ENCODE measurements around the gene ZDHHC7. TPM values are rescaled to one million over a fixed set of nuclear protein-coding genes. Genes with fewer than 3 reads are reported as not detected.

Gene ZDHHC7
- total RNA-seq, 1 experiment from 2014 or later: 46.3 TPM

- no TSS peak for BruUV-seq (replicated peaks)
- intact Hi-C loops (cut with micrococcal nuclease): no loop called here
- H3K27ac Mint-ChIP-seq (ENCODE audit: low read depth, unreplicated experiment): no peak overlapping the region
- ChIA-PET CTCF (interaction anchor here (0.6 to 8.5 kb wide), 8 partner anchors 13 to 498 kb away, joined by 3 to 137 read pairs (median 3); no protein-coding TSS in a partner anchor), POLR2A (interaction anchor here (0.7 kb wide), 1 partner anchor 65 kb away, joined by 3 read pairs; no protein-coding TSS in a partner anchor)
- H3K4me3 Mint-ChIP-seq (ENCODE audit: unreplicated experiment): no peak overlapping the region
- H3K9me3 Mint-ChIP-seq (ENCODE audit: unreplicated experiment): peaks cover 6% of the 10 kb centered on the region
- H3K36me3 Mint-ChIP-seq (ENCODE audit: insufficient read depth, unreplicated experiment): no peaks in the 10 kb centered on the region
- peaks cover 41% of the 10 kb centered on the region for H3K27me3 Mint-ChIP-seq (ENCODE audit: insufficient read depth, unreplicated experiment)
- DNase-seq (ENCODE audit: unreplicated experiment): no peak
- no peak for TF ChIP-seq CTCF (IDR thresholded peaks at IDR 0.05; ENCODE audit: unreplicated experiment)
- H3K4me1 Mint-ChIP-seq (ENCODE audit: insufficient read depth, unreplicated experiment): peaks cover 5% of the 10 kb centered on the region
Measured at GRCh38 chr16:84965428-84966415, 45.6 kb downstream of the ZDHHC7 start.

GRCh38 chr16:84964386-84965128 lies 46.8 kb downstream of the ZDHHC7 start:
- Mint-ChIP-seq H3K9me3 (ENCODE audit: unreplicated experiment) (peaks cover 6% of the 10 kb centered on the region), H3K27me3 (ENCODE audit: insufficient read depth, unreplicated experiment) (peaks cover 46% of the 10 kb centered on the region), H3K4me3 (ENCODE audit: unreplicated experiment) (no peak overlapping the region), H3K4me1 (ENCODE audit: insufficient read depth, unreplicated experiment) (peaks cover 5% of the 10 kb centered on the region), H3K36me3 (ENCODE audit: insufficient read depth, unreplicated experiment) (no peaks in the 10 kb centered on the region), H3K27ac (ENCODE audit: low read depth, unreplicated experiment) (no peak overlapping the region)
- DNase-seq (ENCODE audit: unreplicated experiment): no peak
- intact Hi-C loops (cut with micrococcal nuclease): no loop called here
- TF ChIP-seq CTCF (IDR thresholded peaks at IDR 0.05; ENCODE audit: unreplicated experiment): no peak
- no TSS peak for BruUV-seq (replicated peaks)
- ChIA-PET POLR2A (no interaction called here), CTCF (interaction anchor here (0.6 to 1.4 kb wide), 4 partner anchors 39 to 210 kb away, joined by 3 read pairs; no protein-coding TSS in a partner anchor)

- ChIA-PET CTCF (interaction anchor here (0.5 to 1.2 kb wide), 6 partner anchors 9 to 211 kb away, joined by 3 to 10 read pairs (median 4); no protein-coding TSS in a partner anchor), POLR2A (no interaction called here)
- H3K36me3 Mint-ChIP-seq (ENCODE audit: insufficient read depth, unreplicated experiment): no peaks in the 10 kb centered on the region
- H3K4me1 Mint-ChIP-seq (ENCODE audit: insufficient read depth, unreplicated experiment): peaks cover 5% of the 10 kb centered on the region
- BruUV-seq (replicated peaks): no TSS peak
- no peak for DNase-seq (ENCODE audit: unreplicated experiment)
- no peak overlapping the region for H3K27ac Mint-ChIP-seq (ENCODE audit: low read depth, unreplicated experiment)
- H3K9me3 Mint-ChIP-seq (ENCODE audit: unreplicated experiment): peaks cover 6% of the 10 kb centered on the region
- intact Hi-C loops (cut with micrococcal nuclease): no loop called here
- H3K4me3 Mint-ChIP-seq (ENCODE audit: unreplicated experiment): no peak overlapping the region
- TF ChIP-seq CTCF (IDR thresholded peaks at IDR 0.05; ENCODE audit: unreplicated experiment): no peak
- peaks cover 51% of the 10 kb centered on the region for H3K27me3 Mint-ChIP-seq (ENCODE audit: insufficient read depth, unreplicated experiment)
Measured at GRCh38 chr16:84963066-84963465, 48.3 kb downstream of the ZDHHC7 start.

GRCh38 chr16:84960942-84961341 lies 50.4 kb downstream of the ZDHHC7 start:
- POLR2A ChIA-PET: interaction anchor here (0.6 kb wide), 1 partner anchor 12 kb away, joined by 3 read pairs; no protein-coding TSS in a partner anchor
- H3K36me3 Mint-ChIP-seq (ENCODE audit: insufficient read depth, unreplicated experiment): no peaks in the 10 kb centered on the region
- DNase-seq (ENCODE audit: unreplicated experiment): no peak
- H3K9me3 Mint-ChIP-seq (ENCODE audit: unreplicated experiment): peaks cover 3% of the 10 kb centered on the region
- TF ChIP-seq CTCF (IDR thresholded peaks at IDR 0.05; ENCODE audit: unreplicated experiment): no peak
- H3K27me3 Mint-ChIP-seq (ENCODE audit: insufficient read depth, unreplicated experiment): peaks cover 50% of the 10 kb centered on the region
- no peak overlapping the region for H3K27ac Mint-ChIP-seq (ENCODE audit: low read depth, unreplicated experiment)
- H3K4me3 Mint-ChIP-seq (ENCODE audit: unreplicated experiment): no peak overlapping the region
- intact Hi-C loops (cut with micrococcal nuclease): no loop called here
- BruUV-seq (replicated peaks): no TSS peak
- CTCF ChIA-PET: interaction anchor here (1.2 kb wide), 1 partner anchor 9 kb away, joined by 8 read pairs; no protein-coding TSS in a partner anchor
- peaks cover 5% of the 10 kb centered on the region for H3K4me1 Mint-ChIP-seq (ENCODE audit: insufficient read depth, unreplicated experiment)
